Karpas-422 (cell line): ENCODE measurements around the gene PSRC1. TPM values are rescaled to one million over a fixed set of nuclear protein-coding genes. Genes with fewer than 3 reads are reported as not detected.

ENCODE experiments used
- DNase-seq: peaks from one replicate; pipeline ENCODE4 v3.0.0-alpha.2; 2015
- H2AFZ ChIP-seq: fragments of 200-600 bp; sonication (generic); 2 replicates; pipeline ENCODE4 v1.6.1; 2014; ENCODE audit warnings: antibody characterized with exemption, low read length, mixed read lengths
- H3K27ac ChIP-seq: fragments of 200-600 bp; sonication (generic); 2 replicates; pipeline ENCODE4 v1.5.1; 2014; ENCODE audit warnings: mild to moderate bottlenecking, low read length, moderate library complexity
- H3K27me3 ChIP-seq: fragments of 200-600 bp; sonication (generic); 2 replicates; pipeline ENCODE4 v1.6.1; 2014; ENCODE audit warnings: low read length, mixed read lengths
- H3K36me3 ChIP-seq: fragments of 200-600 bp; sonication (generic); 2 replicates; pipeline ENCODE4 v1.6.1; 2014; ENCODE audit warnings: low read length, mixed read lengths; ENCODE audit not compliant: insufficient read depth
- H3K4me1 ChIP-seq: fragments of 200-600 bp; sonication (generic); 2 replicates; pipeline ENCODE4 v1.6.1; 2014; ENCODE audit warnings: mild to moderate bottlenecking, low read length, mixed read lengths
- H3K4me2 ChIP-seq: fragments of 200-600 bp; sonication (generic); 2 replicates; pipeline ENCODE4 v1.6.1; 2014; ENCODE audit warnings: low read length, low read depth, mild to moderate bottlenecking; ENCODE audit not compliant: poor library complexity, severe bottlenecking
- H3K4me3 ChIP-seq: fragments of 200-600 bp; sonication (generic); 2 replicates; pipeline ENCODE4 v1.5.1; 2014; ENCODE audit warnings: mild to moderate bottlenecking, antibody characterized with exemption, low read length, mixed read lengths
- H3K79me2 ChIP-seq: fragments of 200-600 bp; sonication (generic); 2 replicates; pipeline ENCODE4 v1.6.1; 2014; ENCODE audit warnings: mild to moderate bottlenecking, low read length, mixed read lengths
- H3K9ac ChIP-seq: fragments of 200-600 bp; sonication (generic); 2 replicates; pipeline ENCODE4 v1.6.0; 2014; ENCODE audit warnings: low read length
- H3K9me2 ChIP-seq: fragments of 200-600 bp; sonication (generic), shearing (Covaris generic); replicated peaks from 2 replicates; pipeline ENCODE4 v1.6.0; 2014; ENCODE audit warnings: mild to moderate bottlenecking, low read length, moderate library complexity; ENCODE audit not compliant: insufficient read depth
- H3K9me3 ChIP-seq: fragments of 300-700, 200-600 bp; sonication (generic); 2 replicates; pipeline ENCODE4 v1.6.1; 2014; ENCODE audit warnings: low read length, mixed read lengths
- H4K20me1 ChIP-seq: fragments of 200-600 bp; sonication (generic); 2 replicates; pipeline ENCODE4 v1.6.1; 2014; ENCODE audit warnings: mild to moderate bottlenecking, antibody characterized with exemption, low read length, low read depth; ENCODE audit not compliant: insufficient read depth
- total RNA-seq: library from RNA; depleted of rRNA; stranded (reverse); fragments of >200 nt; shearing (Covaris generic); gene quantifications from 2 replicates; pipeline ENCODE4 v1.2.3, GENCODE V29; 2014; ENCODE audit warnings: low replicate concordance

PSRC1 gene
- total RNA-seq, 1 experiment from 2014 or later = 6.3 TPM

GRCh38 chr1:109300650-109301151 lies 17.8 kb upstream of the PSRC1 start:
- Histone ChIP-seq H3K4me1 (peaks cover 29% of the 10 kb centered on the region), H3K9me2 (no peaks in the 10 kb centered on the region), H4K20me1 (no peaks in the 10 kb centered on the region), H3K36me3 (no peaks in the 10 kb centered on the region), H3K4me2 (no peak overlapping the region), H3K27me3 (no peaks in the 10 kb centered on the region), H3K79me2 (no peaks in the 10 kb centered on the region), H3K27ac (no peak overlapping the region), H2AFZ (no peak overlapping the region), H3K9ac (no peak overlapping the region), H3K4me3 (no peak overlapping the region), H3K9me3 (no peaks in the 10 kb centered on the region)
- no peak for DNase-seq

GRCh38 chr1:109299558-109300343 lies 16.8 kb upstream of the PSRC1 start:
- Histone ChIP-seq H3K9ac (no peak overlapping the region), H3K4me1 (peaks cover 29% of the 10 kb centered on the region), H3K27ac (no peak overlapping the region), H3K9me2 (no peaks in the 10 kb centered on the region), H3K27me3 (no peaks in the 10 kb centered on the region), H3K79me2 (no peaks in the 10 kb centered on the region), H3K4me3 (no peak overlapping the region), H4K20me1 (no peaks in the 10 kb centered on the region), H3K9me3 (no peaks in the 10 kb centered on the region), H2AFZ (no peak overlapping the region), H3K4me2 (no peak overlapping the region), H3K36me3 (no peaks in the 10 kb centered on the region)
- DNase-seq = no peak

GRCh38 chr1:109298666-109299557 lies 16.0 kb upstream of the PSRC1 start:
- Histone ChIP-seq H3K79me2 (no peaks in the 10 kb centered on the region), H4K20me1 (no peaks in the 10 kb centered on the region), H3K4me1 (peaks cover 29% of the 10 kb centered on the region), H3K4me3 (no peak overlapping the region), H3K9ac (no peak overlapping the region), H3K36me3 (no peaks in the 10 kb centered on the region), H3K9me2 (no peaks in the 10 kb centered on the region), H3K27ac (no peak overlapping the region), H3K27me3 (no peaks in the 10 kb centered on the region), H3K9me3 (no peaks in the 10 kb centered on the region), H2AFZ (no peak overlapping the region), H3K4me2 (no peak overlapping the region)
- DNase-seq = no peak

- H3K9me3 ChIP-seq = no peaks in the 10 kb centered on the region
- no peak overlapping the region for H2AFZ ChIP-seq
- no peaks in the 10 kb centered on the region for H3K27me3 ChIP-seq
- H3K79me2 ChIP-seq = no peaks in the 10 kb centered on the region
- no peak overlapping the region for H3K4me3 ChIP-seq
- peaks cover 29% of the 10 kb centered on the region for H3K4me1 ChIP-seq
- H3K27ac ChIP-seq = no peak overlapping the region
- H3K36me3 ChIP-seq = no peaks in the 10 kb centered on the region
- no peaks in the 10 kb centered on the region for H4K20me1 ChIP-seq
- no peak for DNase-seq
- no peak overlapping the region for H3K9ac ChIP-seq
- H3K9me2 ChIP-seq = no peaks in the 10 kb centered on the region
- H3K4me2 ChIP-seq = no peak overlapping the region
Measured at GRCh38 chr1:109296782-109297181, 13.8 kb upstream of the PSRC1 start.

GRCh38 chr1:109295712-109296415 lies 12.9 kb upstream of the PSRC1 start:
- H3K9me2 ChIP-seq = no peaks in the 10 kb centered on the region
- no peak overlapping the region for H2AFZ ChIP-seq
- no peaks in the 10 kb centered on the region for H4K20me1 ChIP-seq
- no peak overlapping the region for H3K9ac ChIP-seq
- peaks cover 34% of the 10 kb centered on the region for H3K4me1 ChIP-seq
- H3K27me3 ChIP-seq = no peaks in the 10 kb centered on the region
- H3K4me2 ChIP-seq = no peak overlapping the region
- H3K27ac ChIP-seq = no peak overlapping the region
- no peak for DNase-seq
- H3K4me3 ChIP-seq = no peak overlapping the region
- no peaks in the 10 kb centered on the region for H3K79me2 ChIP-seq
- H3K9me3 ChIP-seq = no peaks in the 10 kb centered on the region
- no peaks in the 10 kb centered on the region for H3K36me3 ChIP-seq

- Histone ChIP-seq H4K20me1 (no peaks in the 10 kb centered on the region), H3K4me2 (peak overlapping the region; percentile 53), H3K27ac (no peak overlapping the region), H3K4me1 (peaks cover 34% of the 10 kb centered on the region), H3K27me3 (no peaks in the 10 kb centered on the region), H3K36me3 (no peaks in the 10 kb centered on the region), H3K9me2 (no peaks in the 10 kb centered on the region), H3K9ac (no peak overlapping the region), H3K79me2 (no peaks in the 10 kb centered on the region), H2AFZ (no peak overlapping the region), H3K9me3 (no peaks in the 10 kb centered on the region), H3K4me3 (peak overlapping the region; percentile 22; the same call in 1 of the 2 replicates)
- DNase-seq = peak; percentile 60
Measured at GRCh38 chr1:109294481-109294880, 11.5 kb upstream of the PSRC1 start.

- H3K9ac ChIP-seq = no peak overlapping the region
- H3K79me2 ChIP-seq = no peaks in the 10 kb centered on the region
- H3K27ac ChIP-seq = no peak overlapping the region
Measured at GRCh38 chr1:109293026-109293425, 10.1 kb upstream of the PSRC1 start.

GRCh38 chr1:109292364-109292763 lies 9.4 kb upstream of the PSRC1 start:
- no peak overlapping the region for H3K9ac ChIP-seq
- no peak for DNase-seq
- H3K4me3 ChIP-seq = no peak overlapping the region
- no peaks in the 10 kb centered on the region for H3K9me3 ChIP-seq
- no peaks in the 10 kb centered on the region for H4K20me1 ChIP-seq
- no peak overlapping the region for H3K4me2 ChIP-seq
- H3K9me2 ChIP-seq = no peaks in the 10 kb centered on the region
- H3K79me2 ChIP-seq = no peaks in the 10 kb centered on the region
- H3K4me1 ChIP-seq = peaks cover 26% of the 10 kb centered on the region
- no peak overlapping the region for H3K27ac ChIP-seq
- no peak overlapping the region for H2AFZ ChIP-seq
- H3K27me3 ChIP-seq = no peaks in the 10 kb centered on the region
- H3K36me3 ChIP-seq = no peaks in the 10 kb centered on the region

More at GRCh38 chr1:109293026-109293425, 10.1 kb upstream of the PSRC1 start:
- Histone ChIP-seq H3K9me3 (no peaks in the 10 kb centered on the region), H2AFZ (no peak overlapping the region), H3K27me3 (no peaks in the 10 kb centered on the region), H3K4me2 (no peak overlapping the region), H3K4me1 (peaks cover 26% of the 10 kb centered on the region), H3K36me3 (no peaks in the 10 kb centered on the region), H4K20me1 (no peaks in the 10 kb centered on the region), H3K4me3 (no peak overlapping the region), H3K9me2 (no peaks in the 10 kb centered on the region)
- no peak for DNase-seq
